GM23338 (cell line): ENCODE results near the gene UCP3. TPM values are rescaled to one million over a fixed set of nuclear protein-coding genes. Genes with fewer than 3 reads are reported as not detected.

ENCODE experiments used
- ATAC-seq: fragments of 200-7000 bp; cut with Tn5 transposase; 3 replicates; pipeline ENCODE4 v1.9.1; 2020
- DNase-seq: peaks from one replicate; pipeline ENCODE4 v3.0.0-alpha.2; 2015; ENCODE audit warnings: low spot score
- H2AFZ ChIP-seq: fragments of 200-600 bp; sonication (generic); 2 replicates; pipeline ENCODE4 v1.8.0; 2016; ENCODE audit warnings: antibody characterized with exemption, mild to moderate bottlenecking, moderate library complexity
- H3F3A ChIP-seq: fragments of 200-600 bp; sonication (generic); replicated peaks from 2 replicates; pipeline ENCODE4 v1.8.0; 2017; ENCODE audit warnings: antibody characterized with exemption, mixed run types, low read depth
- H3K27ac ChIP-seq: fragments of 200-600 bp; sonication (generic); 2 replicates; pipeline ENCODE4 v1.6.1; 2016; ENCODE audit warnings: low read depth
- H3K27me3 ChIP-seq: fragments of 200-600 bp; sonication (generic); 2 replicates; pipeline ENCODE4 v1.8.0; 2016; ENCODE audit warnings: mild to moderate bottlenecking, mixed run types, moderate library complexity; ENCODE audit not compliant: insufficient read depth
- H3K36me3 ChIP-seq: fragments of 200-600 bp; sonication (generic); 2 replicates; pipeline ENCODE4 v1.8.0; 2016; ENCODE audit warnings: mild to moderate bottlenecking; ENCODE audit not compliant: insufficient read depth
- H3K4me1 ChIP-seq: fragments of 200-600 bp; sonication (generic); 2 replicates; pipeline ENCODE4 v1.8.0; 2016; ENCODE audit warnings: mild to moderate bottlenecking, moderate library complexity; ENCODE audit not compliant: insufficient read depth
- H3K4me2 ChIP-seq: fragments of 200-600 bp; sonication (generic); 2 replicates; pipeline ENCODE4 v1.7.1; 2017; ENCODE audit warnings: mixed run types
- H3K4me3 ChIP-seq: fragments of 200-600 bp; sonication (generic); 2 replicates; pipeline ENCODE4 v1.6.1; 2016; ENCODE audit warnings: mixed run types
- H3K79me2 ChIP-seq: fragments of 200-600 bp; sonication (generic); replicated peaks from 2 replicates; pipeline ENCODE4 v1.8.0; 2017; ENCODE audit warnings: mild to moderate bottlenecking; ENCODE audit not compliant: insufficient read depth
- H3K9me2 ChIP-seq: fragments of 200-600 bp; sonication (generic); 2 replicates; pipeline ENCODE4 v1.8.0; 2017; ENCODE audit not compliant: insufficient read depth
- H4K20me1 ChIP-seq: fragments of 200-600 bp; sonication (generic); replicated peaks from 2 replicates; pipeline ENCODE4 v1.8.0; 2017; ENCODE audit warnings: mild to moderate bottlenecking; ENCODE audit not compliant: insufficient read depth
- H3K27ac Mint-ChIP-seq: 2 replicates; pipeline ENCODE4 v1.8.0; 2020; ENCODE audit warnings: inconsistent platforms, mild to moderate bottlenecking, moderate library complexity, mixed read lengths
- H3K27me3 Mint-ChIP-seq: 3 replicates; pipeline ENCODE4 v1.8.0; 2022; ENCODE audit warnings: low read depth, mild to moderate bottlenecking, moderate library complexity, mixed read lengths, inconsistent platforms; ENCODE audit not compliant: insufficient read depth, poor library complexity
- H3K36me3 Mint-ChIP-seq: 3 replicates; pipeline ENCODE4 v1.8.0; 2021; ENCODE audit warnings: low read depth, mild to moderate bottlenecking, inconsistent platforms, moderate library complexity, mixed read lengths
- H3K4me1 Mint-ChIP-seq: 3 replicates; pipeline ENCODE4 v1.8.0; 2020; ENCODE audit warnings: mild to moderate bottlenecking, inconsistent platforms, mixed read lengths
- H3K4me3 Mint-ChIP-seq: 3 replicates; pipeline ENCODE4 v1.8.0; 2021; ENCODE audit warnings: moderate library complexity, mild to moderate bottlenecking, inconsistent platforms, mixed read lengths
- H3K9me3 Mint-ChIP-seq: 3 replicates; pipeline ENCODE4 v1.8.0; 2020; ENCODE audit warnings: moderate library complexity, mild to moderate bottlenecking, inconsistent platforms, mixed read lengths
- CREB1 ChIP-seq: fragments of 250-450 bp; sonication (Bioruptor Pico); IDR thresholded peaks from 2 replicates; pipeline ENCODE4 v1.5.0; 2020; ENCODE audit warnings: low read depth, mild to moderate bottlenecking, moderate library complexity
- CTCF ChIP-seq, 2 experiments: fragments of 200-600 bp in 1 of 2; sonication (generic) in 1 of 2; conservative IDR thresholded peaks; 2 replicates each; pipeline versions ENCODE4 v1.5.1 to v1.6.1; 2016 to 2017; ENCODE audit warnings: antibody characterized with exemption in 2 of 2, low read depth in 2 of 2, mild to moderate bottlenecking in 2 of 2, moderate library complexity in 1 of 2
- EZH2 ChIP-seq: fragments of 200-600 bp; sonication (generic); IDR thresholded peaks from one replicate; pipeline ENCODE4 v1.8.0; 2017; ENCODE audit warnings: antibody characterized with exemption, mild to moderate bottlenecking, low read depth; ENCODE audit not compliant: unreplicated experiment
- EZH2phosphoT487 ChIP-seq: fragments of 200-600 bp; sonication (generic); IDR thresholded peaks from one replicate; pipeline ENCODE4 v1.8.1; 2018; ENCODE audit warnings: antibody characterized with exemption; ENCODE audit not compliant: unreplicated experiment
- JUNB ChIP-seq: IDR thresholded peaks from one replicate; pipeline ENCODE4 v1.6.1; 2016; ENCODE audit warnings: antibody characterized with exemption; ENCODE audit not compliant: unreplicated experiment
- NANOG ChIP-seq: IDR thresholded peaks from 2 replicates; pipeline ENCODE4 v1.6.1; 2016; ENCODE audit warnings: antibody characterized with exemption, borderline replicate concordance
- POLR2AphosphoS5 ChIP-seq: IDR thresholded peaks from 2 replicates; pipeline ENCODE4 v1.6.1; 2016; ENCODE audit warnings: antibody characterized with exemption, low read depth
- REST ChIP-seq: IDR thresholded peaks from one replicate; pipeline ENCODE4 v1.6.1; 2018; ENCODE audit warnings: antibody characterized with exemption; ENCODE audit not compliant: unreplicated experiment
- STAT1 ChIP-seq: IDR thresholded peaks from one replicate; pipeline ENCODE4 v1.6.1; 2016; ENCODE audit warnings: antibody characterized with exemption; ENCODE audit not compliant: unreplicated experiment
- ZNF114 ChIP-seq: fragments of 250-450 bp; sonication (Bioruptor Pico); IDR thresholded peaks from 2 replicates; pipeline ENCODE4 v1.5.0; 2020; ENCODE audit warnings: mild to moderate bottlenecking, moderate library complexity
- ZNF331 ChIP-seq: fragments of 250-450 bp; sonication (Bioruptor Pico); IDR thresholded peaks from 2 replicates; pipeline ENCODE4 v1.5.0; 2020; ENCODE audit warnings: low read depth, mild to moderate bottlenecking, moderate library complexity
- ZNF462 ChIP-seq: fragments of 250-450 bp; sonication (Bioruptor Pico); IDR thresholded peaks from 2 replicates; pipeline ENCODE4 v1.5.0; 2020; ENCODE audit warnings: mild to moderate bottlenecking, moderate library complexity
- polyA plus RNA-seq: library from polyadenylated mRNA; unstranded; fragments of >200 nt; fragmentation: Nextera tagmentation; extraction: Ambion mirVana; gene quantifications from 2 replicates; pipeline ENCODE4 v1.2.1, GENCODE V29; 2016
- total RNA-seq: library from RNA; depleted of rRNA; stranded (reverse); fragments of >200 nt; shearing (Covaris generic); gene quantifications from 2 replicates; pipeline ENCODE4 v1.2.3, GENCODE V29; 2014
- TF ChIP-seq, protein P1 (sequence below): IDR thresholded peaks from 2 replicates; pipeline ENCODE4 v1.6.1; 2016; ENCODE audit warnings: antibody characterized with exemption

UCP3 gene
- total and polyA plus RNA-seq, 2 experiments from 2014 or later: 0.21 to 0.40 TPM

GRCh38 chr11:74030723-74031676 lies 22.1 kb upstream of the UCP3 start:
- Histone ChIP-seq H3K4me2 (no peak overlapping the region), H3K4me3 (no peak overlapping the region), H3K4me1 (no peaks in the 10 kb centered on the region), H2AFZ (no peak overlapping the region), H3K36me3 (no peaks in the 10 kb centered on the region; the same call in 1 of the 2 replicates), H3K27ac (no peak overlapping the region), H3K79me2 (no peaks in the 10 kb centered on the region), H3K9me2 (0 out of 2 replicates have a peak, but pooled peaks cover 3% of the 10 kb centered on the region), H3F3A (no peaks in the 10 kb centered on the region), H4K20me1 (0 out of 2 replicates have a peak, but pooled peaks cover 3% of the 10 kb centered on the region), H3K27me3 (no peaks in the 10 kb centered on the region)
- Mint-ChIP-seq H3K36me3 (no peaks in the 10 kb centered on the region; the same call in 2 of the 3 replicates), H3K4me3 (no peak overlapping the region), H3K9me3 (no peaks in the 10 kb centered on the region), H3K27ac (no peak overlapping the region), H3K4me1 (no peaks in the 10 kb centered on the region), H3K27me3 (peaks cover 4% of the 10 kb centered on the region)
- ATAC-seq: no peak
- TF ChIP-seq CREB1 (CRISPR knock-in tag) (no peak), POLR2AphosphoS5 (no peak), STAT1 (no peak), REST (no peak), CTCF (conservative IDR thresholded peaks at IDR 0.05; ENCODE audit: low read depth in 2 of 2) (no peak), ZNF331 (CRISPR knock-in tag) (no peak), JUNB (no peak), ZNF114 (CRISPR knock-in tag) (no peak), ZNF462 (CRISPR knock-in tag) (no peak), EZH2phosphoT487 (no peak), NANOG (no peak), EZH2 (no peak)
- TF ChIP-seq, protein P1, sequence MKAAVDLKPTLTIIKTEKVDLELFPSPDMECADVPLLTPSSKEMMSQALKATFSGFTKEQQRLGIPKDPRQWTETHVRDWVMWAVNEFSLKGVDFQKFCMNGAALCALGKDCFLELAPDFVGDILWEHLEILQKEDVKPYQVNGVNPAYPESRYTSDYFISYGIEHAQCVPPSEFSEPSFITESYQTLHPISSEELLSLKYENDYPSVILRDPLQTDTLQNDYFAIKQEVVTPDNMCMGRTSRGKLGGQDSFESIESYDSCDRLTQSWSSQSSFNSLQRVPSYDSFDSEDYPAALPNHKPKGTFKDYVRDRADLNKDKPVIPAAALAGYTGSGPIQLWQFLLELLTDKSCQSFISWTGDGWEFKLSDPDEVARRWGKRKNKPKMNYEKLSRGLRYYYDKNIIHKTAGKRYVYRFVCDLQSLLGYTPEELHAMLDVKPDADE: no peak
- no peak for DNase-seq
